Astrocyte (in vitro differentiated cells and primary cell): Measurements from ENCODE around the gene C1orf159. TPM values are rescaled to one million over a fixed set of nuclear protein-coding genes. Genes with fewer than 3 reads are reported as not detected.

Source experiments
- DNase-seq: peaks from one replicate; pipeline ENCODE4 v3.0.0-alpha.2; 2010; ENCODE audit warnings: low read depth
- FAIRE-seq: peaks from 2 replicates; lab custom pipeline; 2011; peaks lifted over from hg19 to GRCh38; lab: Jason Lieb, UNC
- H2AFZ ChIP-seq: 2 replicates; pipeline ENCODE4 v1.6.0; 2012; ENCODE audit warnings: low read depth, low read length, inconsistent platforms
- H3K27ac ChIP-seq: 2 replicates; pipeline ENCODE4 v1.5.1; 2011; ENCODE audit warnings: low read depth, low read length, inconsistent platforms
- H3K27me3 ChIP-seq: 2 replicates; pipeline ENCODE4 v1.6.0; 2011; ENCODE audit warnings: low read length, inconsistent platforms; ENCODE audit not compliant: insufficient read depth
- H3K36me3 ChIP-seq: 2 replicates; pipeline ENCODE4 v1.5.1; 2011; ENCODE audit warnings: low read length, inconsistent platforms; ENCODE audit not compliant: insufficient read depth
- H3K4me1 ChIP-seq: 2 replicates; pipeline ENCODE4 v1.5.1; 2011; ENCODE audit warnings: low read length, inconsistent platforms; ENCODE audit not compliant: insufficient read depth
- H3K4me2 ChIP-seq: 2 replicates; pipeline ENCODE4 v1.6.0; 2012; ENCODE audit warnings: low read length, inconsistent platforms
- H3K4me3 ChIP-seq: 2 replicates; pipeline ENCODE4 v1.5.1; 2011; ENCODE audit warnings: low read depth, mild to moderate bottlenecking, low read length, inconsistent platforms; ENCODE audit not compliant: insufficient read depth
- H3K79me2 ChIP-seq: 2 replicates; pipeline ENCODE4 v1.6.0; 2012; ENCODE audit warnings: mild to moderate bottlenecking, low read length, inconsistent platforms; ENCODE audit not compliant: insufficient read depth
- H3K9ac ChIP-seq: 2 replicates; pipeline ENCODE4 v1.6.0; 2012; ENCODE audit warnings: mild to moderate bottlenecking, low read length, inconsistent platforms
- H3K9me3 ChIP-seq: 2 replicates; pipeline ENCODE4 v1.5.1; 2012; ENCODE audit warnings: low read depth, mild to moderate bottlenecking, low read length, inconsistent platforms; ENCODE audit not compliant: insufficient read depth
- H4K20me1 ChIP-seq: 2 replicates; pipeline ENCODE4 v1.6.0; 2012; ENCODE audit warnings: low read length, inconsistent platforms; ENCODE audit not compliant: insufficient read depth
- H3K27ac Mint-ChIP-seq: one replicate; pipeline ENCODE4 v1.8.0; 2021; ENCODE audit warnings: mild to moderate bottlenecking, mixed read lengths; ENCODE audit not compliant: unreplicated experiment
- H3K27me3 Mint-ChIP-seq: one replicate; pipeline ENCODE4 v1.8.0; 2021; ENCODE audit warnings: low read depth, mixed read lengths; ENCODE audit not compliant: unreplicated experiment
- H3K36me3 Mint-ChIP-seq: one replicate; pipeline ENCODE4 v1.8.0; 2021; ENCODE audit warnings: low read depth, mixed read lengths; ENCODE audit not compliant: unreplicated experiment
- H3K4me1 Mint-ChIP-seq: one replicate; pipeline ENCODE4 v1.8.0; 2021; ENCODE audit warnings: low read depth, mixed read lengths; ENCODE audit not compliant: unreplicated experiment
- H3K4me3 Mint-ChIP-seq: one replicate; pipeline ENCODE4 v1.8.0; 2021; ENCODE audit warnings: mild to moderate bottlenecking, moderate library complexity, mixed read lengths; ENCODE audit not compliant: unreplicated experiment
- H3K9me3 Mint-ChIP-seq: one replicate; pipeline ENCODE4 v1.8.0; 2021; ENCODE audit warnings: mild to moderate bottlenecking, mixed read lengths; ENCODE audit not compliant: unreplicated experiment
- EZH2 ChIP-seq: IDR thresholded peaks from 2 replicates; pipeline ENCODE4 v1.6.1; 2012; ENCODE audit warnings: mild to moderate bottlenecking, low read length, inconsistent platforms; ENCODE audit not compliant: insufficient read depth
- total RNA-seq: library from RNA; stranded (reverse); gene quantifications from 2 replicates; pipeline ENCODE4 v1.2.1, GENCODE V29; 2021
- TF ChIP-seq, protein P1 (sequence below): IDR thresholded peaks from 2 replicates; pipeline ENCODE4 v1.5.1; 2011; ENCODE audit warnings: low read depth, mild to moderate bottlenecking, inconsistent platforms, low read length, moderate library complexity; ENCODE audit not compliant: insufficient read depth

The C1orf159 gene
- total RNA-seq, 1 donor from 2014 or later = 13.9 TPM

- no peak overlapping the region for H2AFZ ChIP-seq
- no peak for FAIRE-seq
- H3K36me3 ChIP-seq = no peaks in the 10 kb centered on the region
- H3K9me3 ChIP-seq = no peaks in the 10 kb centered on the region
- Mint-ChIP-seq H3K27ac (no peak overlapping the region), H3K27me3 (peaks cover 4% of the 10 kb centered on the region), H3K4me1 (peaks cover 6% of the 10 kb centered on the region), H3K36me3 (peaks cover 2% of the 10 kb centered on the region), H3K9me3 (no peaks in the 10 kb centered on the region), H3K4me3 (no peak overlapping the region)
- no peaks in the 10 kb centered on the region for H3K79me2 ChIP-seq
- H3K4me1 ChIP-seq = peaks cover 29% of the 10 kb centered on the region
- no peak for TF ChIP-seq EZH2
- TF ChIP-seq, protein P1, sequence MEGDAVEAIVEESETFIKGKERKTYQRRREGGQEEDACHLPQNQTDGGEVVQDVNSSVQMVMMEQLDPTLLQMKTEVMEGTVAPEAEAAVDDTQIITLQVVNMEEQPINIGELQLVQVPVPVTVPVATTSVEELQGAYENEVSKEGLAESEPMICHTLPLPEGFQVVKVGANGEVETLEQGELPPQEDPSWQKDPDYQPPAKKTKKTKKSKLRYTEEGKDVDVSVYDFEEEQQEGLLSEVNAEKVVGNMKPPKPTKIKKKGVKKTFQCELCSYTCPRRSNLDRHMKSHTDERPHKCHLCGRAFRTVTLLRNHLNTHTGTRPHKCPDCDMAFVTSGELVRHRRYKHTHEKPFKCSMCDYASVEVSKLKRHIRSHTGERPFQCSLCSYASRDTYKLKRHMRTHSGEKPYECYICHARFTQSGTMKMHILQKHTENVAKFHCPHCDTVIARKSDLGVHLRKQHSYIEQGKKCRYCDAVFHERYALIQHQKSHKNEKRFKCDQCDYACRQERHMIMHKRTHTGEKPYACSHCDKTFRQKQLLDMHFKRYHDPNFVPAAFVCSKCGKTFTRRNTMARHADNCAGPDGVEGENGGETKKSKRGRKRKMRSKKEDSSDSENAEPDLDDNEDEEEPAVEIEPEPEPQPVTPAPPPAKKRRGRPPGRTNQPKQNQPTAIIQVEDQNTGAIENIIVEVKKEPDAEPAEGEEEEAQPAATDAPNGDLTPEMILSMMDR = no peak
- no peaks in the 10 kb centered on the region for H3K27me3 ChIP-seq
- peak overlapping the region; percentile 74 for H3K9ac ChIP-seq
- peak overlapping the region; percentile 79 for H3K4me2 ChIP-seq
- DNase-seq = no peak
- H3K27ac ChIP-seq = peak overlapping the region; percentile 75
- H4K20me1 ChIP-seq = peaks cover 8% of the 10 kb centered on the region
- H3K4me3 ChIP-seq = no peak overlapping the region
Measured at GRCh38 chr1:1063261-1063944, 52.5 kb downstream of the C1orf159 start.

- no peak overlapping the region for H3K27ac Mint-ChIP-seq
- no peaks in the 10 kb centered on the region for H3K36me3 ChIP-seq
- no peaks in the 10 kb centered on the region for H3K79me2 ChIP-seq
- H3K36me3 Mint-ChIP-seq = peaks cover 2% of the 10 kb centered on the region
- no peak for FAIRE-seq
- H3K27ac ChIP-seq = no peak overlapping the region
- H3K4me2 ChIP-seq = peak overlapping the region; percentile 44
- H3K4me3 ChIP-seq = no peak overlapping the region
- peaks cover 8% of the 10 kb centered on the region for H4K20me1 ChIP-seq
- no peaks in the 10 kb centered on the region for H3K9me3 ChIP-seq
- peaks cover 4% of the 10 kb centered on the region for H3K4me1 Mint-ChIP-seq
- H3K9me3 Mint-ChIP-seq = no peaks in the 10 kb centered on the region
- no peak for TF ChIP-seq EZH2
- TF ChIP-seq, protein P1 = no peak
- no peak overlapping the region for H3K4me3 Mint-ChIP-seq
- H3K4me1 ChIP-seq = peaks cover 26% of the 10 kb centered on the region
- no peaks in the 10 kb centered on the region for H3K27me3 ChIP-seq
- no peak overlapping the region for H2AFZ ChIP-seq
- H3K27me3 Mint-ChIP-seq = peaks cover 4% of the 10 kb centered on the region
- peak overlapping the region; percentile 74 for H3K9ac ChIP-seq
- no peak for DNase-seq
Measured at GRCh38 chr1:1062348-1063163, 53.3 kb downstream of the C1orf159 start.
